Measurements from ENCODE around the gene MYH9. TPM values are rescaled to one million over a fixed set of nuclear protein-coding genes. Genes with fewer than 3 reads are reported as not detected.

MYH9 gene
- total RNA-seq, 1 experiment from 2014 or later, result 258 TPM

- RAD21 ChIA-PET (ENCODE audit: low non-redundant PET in 1 of 2, low total read pairs in 2 of 2, uncharacterized antibody in 2 of 2, unreplicated experiment in 2 of 2), result interaction anchor here in 1 of 2 experiments (0.6 kb wide), 1 partner anchor 195 kb away, joined by 4 read pairs; no protein-coding TSS in a partner anchor
- Histone ChIP-seq H3K27me3 (ENCODE audit: insufficient read depth, low read length) (no peaks in the 10 kb centered on the region), H3K9me2 (ENCODE audit: insufficient read depth) (no peaks in the 10 kb centered on the region), H2AFZ (ENCODE audit: low read depth, low read length, poor library complexity, severe bottlenecking) (no peak overlapping the region), H3K79me2 (ENCODE audit: insufficient read depth, low read length) (no peaks in the 10 kb centered on the region), H3K36me3 (ENCODE audit: control insufficient read depth in 1 of 2, insufficient read depth in 2 of 2, low read length in 2 of 2) (no peaks in the 10 kb centered on the region), H3K4me2 (ENCODE audit: low read length) (no peak overlapping the region), H3K27ac (ENCODE audit: low read depth, low read length) (no peak overlapping the region), H3K4me1 (ENCODE audit: control insufficient read depth in 1 of 2, insufficient read depth in 2 of 2, low read length in 2 of 2) (peaks cover 20 to 36% of the 10 kb centered on the region in 2 experiments), H4K20me1 (ENCODE audit: insufficient read depth) (no peaks in the 10 kb centered on the region), H3K9ac (ENCODE audit: low read length) (no peak overlapping the region), H3K4me3 (replicated peaks in 1 of 2; ENCODE audit: low read depth in 1 of 2, low read length in 2 of 2) (no peak overlapping the region), H3K9me3 (ENCODE audit: control insufficient read depth in 1 of 2, insufficient read depth in 1 of 2, low read depth in 1 of 2, low read length in 2 of 2) (no peaks in the 10 kb centered on the region)
- ATAC-seq (no peak), DNase-seq (ENCODE audit: low read depth, low spot score) (no peak)
- intact Hi-C loops (cut with micrococcal nuclease), result no loop called here
- TF ChIP-seq YY1 (IDR thresholded peaks at IDR 0.05; ENCODE audit: extremely low read depth, insufficient replicate concordance, low read depth, low read length), result no peak
- no TSS peak for BruUV-seq (replicated peaks)
- CTCF ChIA-PET, result interaction anchor here (1.6 kb wide), 1 partner anchor 12 kb away, joined by 3 read pairs; no protein-coding TSS in a partner anchor
- POLR2A ChIA-PET, result no interaction called here
Observed at GRCh38 chr22:36422287-36423014, 34.7 kb upstream of the MYH9 start.

- Histone ChIP-seq H3K9me3 (ENCODE audit: control insufficient read depth in 1 of 2, insufficient read depth in 1 of 2, low read depth in 1 of 2, low read length in 2 of 2) (no peaks in the 10 kb centered on the region), H3K27ac (ENCODE audit: low read depth, low read length) (no peak overlapping the region), H3K36me3 (ENCODE audit: control insufficient read depth in 1 of 2, insufficient read depth in 2 of 2, low read length in 2 of 2) (no peaks in the 10 kb centered on the region), H3K4me3 (replicated peaks in 1 of 2; ENCODE audit: low read depth in 1 of 2, low read length in 2 of 2) (no peak overlapping the region), H3K9ac (ENCODE audit: low read length) (no peak overlapping the region), H3K9me2 (ENCODE audit: insufficient read depth) (no peaks in the 10 kb centered on the region), H4K20me1 (ENCODE audit: insufficient read depth) (no peaks in the 10 kb centered on the region), H3K27me3 (ENCODE audit: insufficient read depth, low read length) (no peaks in the 10 kb centered on the region), H2AFZ (ENCODE audit: low read depth, low read length, poor library complexity, severe bottlenecking) (no peak overlapping the region), H3K79me2 (ENCODE audit: insufficient read depth, low read length) (no peaks in the 10 kb centered on the region), H3K4me2 (ENCODE audit: low read length) (no peak overlapping the region), H3K4me1 (ENCODE audit: control insufficient read depth in 1 of 2, insufficient read depth in 2 of 2, low read length in 2 of 2) (peaks cover 16 to 29% of the 10 kb centered on the region in 2 experiments; a peak in 3 of 4 replicates)
- intact Hi-C loops (cut with micrococcal nuclease), result no loop called here
- ChIA-PET POLR2A (interaction anchor here (0.7 to 2.4 kb wide), 3 partner anchors 10 to 34 kb away, joined by 3 to 8 read pairs (median 5); partner anchors contain the start of gene MYH9), RAD21 (ENCODE audit: low non-redundant PET in 1 of 2, low total read pairs in 2 of 2, uncharacterized antibody in 2 of 2, unreplicated experiment in 2 of 2) (no interaction called here), CTCF (no interaction called here)
- TF ChIP-seq SIN3A (IDR thresholded peaks at IDR 0.05; ENCODE audit: low read depth) (no peak), RAD21 (IDR thresholded peaks at IDR 0.05; ENCODE audit: low read depth) (no peak), ZFX (IDR thresholded peaks at IDR 0.05) (no peak), EZH2 (IDR thresholded peaks at IDR 0.05) (no peak), CEBPB (IDR thresholded peaks at IDR 0.05; ENCODE audit: low read depth) (no peak), FOSL1 (IDR thresholded peaks at IDR 0.05; ENCODE audit: low read depth) (no peak), SRF (IDR thresholded peaks at IDR 0.05; ENCODE audit: low read depth) (no peak), ELF1 (IDR thresholded peaks at IDR 0.05; ENCODE audit: borderline replicate concordance, low read depth) (no peak)
- TF ChIP-seq, protein P1, sequence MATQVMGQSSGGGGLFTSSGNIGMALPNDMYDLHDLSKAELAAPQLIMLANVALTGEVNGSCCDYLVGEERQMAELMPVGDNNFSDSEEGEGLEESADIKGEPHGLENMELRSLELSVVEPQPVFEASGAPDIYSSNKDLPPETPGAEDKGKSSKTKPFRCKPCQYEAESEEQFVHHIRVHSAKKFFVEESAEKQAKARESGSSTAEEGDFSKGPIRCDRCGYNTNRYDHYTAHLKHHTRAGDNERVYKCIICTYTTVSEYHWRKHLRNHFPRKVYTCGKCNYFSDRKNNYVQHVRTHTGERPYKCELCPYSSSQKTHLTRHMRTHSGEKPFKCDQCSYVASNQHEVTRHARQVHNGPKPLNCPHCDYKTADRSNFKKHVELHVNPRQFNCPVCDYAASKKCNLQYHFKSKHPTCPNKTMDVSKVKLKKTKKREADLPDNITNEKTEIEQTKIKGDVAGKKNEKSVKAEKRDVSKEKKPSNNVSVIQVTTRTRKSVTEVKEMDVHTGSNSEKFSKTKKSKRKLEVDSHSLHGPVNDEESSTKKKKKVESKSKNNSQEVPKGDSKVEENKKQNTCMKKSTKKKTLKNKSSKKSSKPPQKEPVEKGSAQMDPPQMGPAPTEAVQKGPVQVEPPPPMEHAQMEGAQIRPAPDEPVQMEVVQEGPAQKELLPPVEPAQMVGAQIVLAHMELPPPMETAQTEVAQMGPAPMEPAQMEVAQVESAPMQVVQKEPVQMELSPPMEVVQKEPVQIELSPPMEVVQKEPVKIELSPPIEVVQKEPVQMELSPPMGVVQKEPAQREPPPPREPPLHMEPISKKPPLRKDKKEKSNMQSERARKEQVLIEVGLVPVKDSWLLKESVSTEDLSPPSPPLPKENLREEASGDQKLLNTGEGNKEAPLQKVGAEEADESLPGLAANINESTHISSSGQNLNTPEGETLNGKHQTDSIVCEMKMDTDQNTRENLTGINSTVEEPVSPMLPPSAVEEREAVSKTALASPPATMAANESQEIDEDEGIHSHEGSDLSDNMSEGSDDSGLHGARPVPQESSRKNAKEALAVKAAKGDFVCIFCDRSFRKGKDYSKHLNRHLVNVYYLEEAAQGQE (IDR thresholded peaks at IDR 0.05; ENCODE audit: low read depth), result no peak
- no peak for DNase-seq (ENCODE audit: low read depth, low spot score)
- BruUV-seq (replicated peaks), result no TSS peak
- ATAC-seq, result no peak
Observed at GRCh38 chr22:36419912-36420882, 32.4 kb upstream of the MYH9 start.

Measured in HCT116 (cell line).